Stomach (tissue), 4 donors: ENCODE results near the gene AIG1.

Source experiments
- POLR2AphosphoS5 ChIP-seq, 3 donors: sonication (generic); formaldehyde crosslinking; IDR thresholded peaks; one replicate each; pipeline ENCODE4 v1.6.1; 2016; ENCODE audit warnings: antibody characterized with exemption in 3 of 3
- TF ChIP-seq, protein P1 (sequence below), 7 experiments: fragments of 450-650 bp in 4 of 7; fragments of 200-600 bp in 3 of 7; sonication (generic) in 3 of 7; IDR thresholded peaks; one replicate each; pipeline ENCODE4 v1.5.1; 2016 to 2019; ENCODE audit warnings: antibody characterized with exemption in 7 of 7, control low read depth in 2 of 7, mild to moderate bottlenecking in 1 of 7

DNA sequence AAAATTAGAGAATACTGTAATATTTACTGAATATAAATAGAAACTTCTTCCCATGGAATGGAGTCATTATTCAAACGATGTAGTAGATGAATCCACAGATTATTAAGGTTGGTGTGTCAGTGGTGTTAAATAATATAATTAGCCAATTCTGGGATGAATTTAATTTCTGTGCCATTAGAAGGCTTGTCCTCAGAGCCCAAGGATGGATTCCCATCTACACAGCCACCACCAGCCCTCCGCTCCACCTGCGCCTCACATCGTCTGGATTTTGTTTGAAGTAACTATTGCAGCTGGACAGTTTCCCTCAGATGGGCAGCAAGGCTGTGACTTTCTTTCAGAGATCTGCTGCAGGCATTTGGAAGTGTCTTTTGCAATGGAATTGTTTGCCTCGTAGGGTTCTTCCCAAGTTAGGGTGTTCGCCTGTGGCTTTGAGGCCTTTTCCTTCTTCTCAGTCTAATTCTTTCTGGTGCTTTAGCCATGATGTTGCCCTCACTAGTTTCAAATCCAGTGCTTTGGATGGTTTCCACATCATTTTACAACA, 104.7 kb downstream of the AIG1 start:
- TF ChIP-seq, protein P1, sequence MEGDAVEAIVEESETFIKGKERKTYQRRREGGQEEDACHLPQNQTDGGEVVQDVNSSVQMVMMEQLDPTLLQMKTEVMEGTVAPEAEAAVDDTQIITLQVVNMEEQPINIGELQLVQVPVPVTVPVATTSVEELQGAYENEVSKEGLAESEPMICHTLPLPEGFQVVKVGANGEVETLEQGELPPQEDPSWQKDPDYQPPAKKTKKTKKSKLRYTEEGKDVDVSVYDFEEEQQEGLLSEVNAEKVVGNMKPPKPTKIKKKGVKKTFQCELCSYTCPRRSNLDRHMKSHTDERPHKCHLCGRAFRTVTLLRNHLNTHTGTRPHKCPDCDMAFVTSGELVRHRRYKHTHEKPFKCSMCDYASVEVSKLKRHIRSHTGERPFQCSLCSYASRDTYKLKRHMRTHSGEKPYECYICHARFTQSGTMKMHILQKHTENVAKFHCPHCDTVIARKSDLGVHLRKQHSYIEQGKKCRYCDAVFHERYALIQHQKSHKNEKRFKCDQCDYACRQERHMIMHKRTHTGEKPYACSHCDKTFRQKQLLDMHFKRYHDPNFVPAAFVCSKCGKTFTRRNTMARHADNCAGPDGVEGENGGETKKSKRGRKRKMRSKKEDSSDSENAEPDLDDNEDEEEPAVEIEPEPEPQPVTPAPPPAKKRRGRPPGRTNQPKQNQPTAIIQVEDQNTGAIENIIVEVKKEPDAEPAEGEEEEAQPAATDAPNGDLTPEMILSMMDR (IDR thresholded peaks at IDR 0.05): no peak
- TF ChIP-seq POLR2AphosphoS5 (IDR thresholded peaks at IDR 0.05): no peak
